GM10847 (cell line): Measurements from ENCODE around the gene FZD10.

Source experiments
- POLR2A ChIP-seq: IDR thresholded peaks from 2 replicates; pipeline ENCODE4 v1.6.1; 2011; ENCODE audit not compliant: insufficient read length; ENCODE audit errors: extremely low read depth

The FZD10 gene

GRCh38 chr12:130178282-130178681 is 16.0 kb downstream of the FZD10 start:
- no peak for TF ChIP-seq POLR2A

GRCh38 chr12:130179191-130179590 is 16.9 kb downstream of the FZD10 start:
- TF ChIP-seq POLR2A: no peak

GRCh38 chr12:130179621-130180020 is 17.4 kb downstream of the FZD10 start:
- no peak for TF ChIP-seq POLR2A

- TF ChIP-seq POLR2A: no peak
These were observed 18.9 kb downstream of the FZD10 start for GRCh38 chr12:130181211-130181610.

DNA sequence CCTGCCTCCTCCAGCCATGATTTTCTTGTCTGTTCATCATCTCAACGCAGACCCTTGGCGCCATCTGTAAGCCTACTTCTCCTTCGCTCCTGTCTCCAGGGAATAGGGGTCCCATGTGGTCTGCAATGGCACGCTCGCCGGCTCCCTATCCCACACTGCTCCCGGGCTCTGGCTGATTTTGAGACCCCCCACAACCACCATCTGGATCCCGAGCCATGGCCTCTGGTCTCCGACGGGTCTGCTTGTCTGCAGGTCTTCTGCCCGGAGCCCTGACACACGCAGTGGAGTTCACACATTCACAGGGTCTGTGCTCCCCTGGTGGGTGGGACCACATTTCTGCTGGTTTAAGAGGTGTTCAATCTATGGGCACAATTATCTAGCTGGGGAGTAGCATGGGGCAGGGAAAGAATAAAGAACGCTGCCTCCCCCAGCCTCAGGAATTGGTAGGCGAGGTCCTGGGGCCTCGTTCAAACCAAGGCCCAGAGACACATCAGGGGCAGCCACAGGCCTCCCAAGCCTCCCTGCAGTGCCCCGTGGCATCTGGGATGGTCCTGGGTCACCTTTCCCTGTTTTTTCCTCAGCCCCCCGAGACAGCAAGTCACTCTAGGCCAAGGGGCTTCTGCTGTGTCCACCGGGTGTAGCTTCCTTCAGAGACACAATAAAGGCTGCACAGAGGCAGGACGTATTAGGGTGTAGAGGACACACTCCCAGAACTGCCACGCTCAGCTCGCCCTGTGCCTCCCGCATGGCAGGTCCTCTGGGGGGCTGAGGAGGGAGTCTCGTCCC is 21.5 kb downstream of the FZD10 start:
- no peak for TF ChIP-seq POLR2A

GRCh38 chr12:130184404-130185090 is 22.3 kb downstream of the FZD10 start:
- TF ChIP-seq POLR2A: no peak

- no peak for TF ChIP-seq POLR2A
These were observed 23.5 kb downstream of the FZD10 start for GRCh38 chr12:130185455-130186391.

- TF ChIP-seq POLR2A: no peak
These were observed 24.5 kb downstream of the FZD10 start for GRCh38 chr12:130186651-130187268.

GRCh38 chr12:130192642-130193345 is 30.5 kb downstream of the FZD10 start:
- no peak for TF ChIP-seq POLR2A

DNA sequence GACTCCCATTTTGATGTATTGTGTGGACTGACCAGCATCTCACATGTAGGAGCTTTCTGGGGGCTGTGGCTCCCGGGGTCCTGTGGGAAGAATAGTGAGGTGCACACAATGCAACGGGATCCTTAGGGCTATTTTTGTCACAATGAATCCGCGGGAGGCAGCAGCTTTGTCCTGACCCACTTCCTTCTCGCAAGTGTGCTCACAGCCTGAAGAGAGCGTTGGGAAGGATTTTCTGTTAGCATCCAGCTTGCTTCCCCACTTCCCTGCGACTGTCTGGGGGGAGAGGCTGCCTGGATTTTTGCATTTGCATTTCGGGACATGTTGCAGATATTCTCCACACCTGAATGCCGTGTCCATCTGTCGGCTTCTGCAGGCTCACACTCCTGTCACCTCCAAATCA is 31.9 kb downstream of the FZD10 start:
- TF ChIP-seq POLR2A: no peak

DNA sequence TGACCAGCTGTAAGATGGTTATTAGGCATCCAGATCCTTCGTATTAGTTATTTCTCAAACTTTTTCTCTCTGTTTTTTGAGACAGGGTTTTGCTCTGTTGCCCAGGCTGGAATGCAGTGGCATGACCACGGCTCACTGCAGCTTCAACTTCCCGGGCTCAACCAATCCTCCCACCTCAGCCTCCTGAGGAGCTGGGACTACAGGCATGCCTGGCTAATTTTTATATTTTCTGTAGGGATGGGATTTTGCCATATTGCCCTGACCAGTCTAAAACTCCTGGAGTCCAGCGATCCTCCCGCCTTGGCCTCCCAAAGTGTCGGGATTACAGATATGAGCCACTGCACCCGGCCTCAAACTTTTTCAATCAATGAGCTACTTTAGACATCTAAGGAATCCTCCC is 33.1 kb downstream of the FZD10 start:
- no peak for TF ChIP-seq POLR2A

DNA sequence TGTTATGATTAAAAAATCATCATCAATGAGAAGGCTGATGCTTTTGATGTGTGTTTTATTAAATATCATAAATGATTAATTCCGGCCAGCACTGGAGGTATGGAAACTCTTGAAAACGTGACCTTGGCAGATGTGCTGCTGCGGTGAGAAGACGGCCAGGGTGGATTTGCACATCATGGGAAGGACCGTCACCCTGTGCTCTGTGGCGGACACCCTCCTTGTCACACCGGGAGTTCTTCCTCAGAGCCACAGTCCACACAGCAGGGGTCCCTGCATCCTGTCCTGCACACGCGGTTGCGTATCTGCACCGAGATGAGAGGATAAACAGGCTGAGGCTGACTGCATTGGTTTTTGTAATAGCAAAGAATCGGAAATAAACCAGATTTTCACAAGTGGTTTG is 33.5 kb downstream of the FZD10 start:
- no peak for TF ChIP-seq POLR2A

GRCh38 chr12:130196827-130197226 is 34.6 kb downstream of the FZD10 start:
- no peak for TF ChIP-seq POLR2A

DNA sequence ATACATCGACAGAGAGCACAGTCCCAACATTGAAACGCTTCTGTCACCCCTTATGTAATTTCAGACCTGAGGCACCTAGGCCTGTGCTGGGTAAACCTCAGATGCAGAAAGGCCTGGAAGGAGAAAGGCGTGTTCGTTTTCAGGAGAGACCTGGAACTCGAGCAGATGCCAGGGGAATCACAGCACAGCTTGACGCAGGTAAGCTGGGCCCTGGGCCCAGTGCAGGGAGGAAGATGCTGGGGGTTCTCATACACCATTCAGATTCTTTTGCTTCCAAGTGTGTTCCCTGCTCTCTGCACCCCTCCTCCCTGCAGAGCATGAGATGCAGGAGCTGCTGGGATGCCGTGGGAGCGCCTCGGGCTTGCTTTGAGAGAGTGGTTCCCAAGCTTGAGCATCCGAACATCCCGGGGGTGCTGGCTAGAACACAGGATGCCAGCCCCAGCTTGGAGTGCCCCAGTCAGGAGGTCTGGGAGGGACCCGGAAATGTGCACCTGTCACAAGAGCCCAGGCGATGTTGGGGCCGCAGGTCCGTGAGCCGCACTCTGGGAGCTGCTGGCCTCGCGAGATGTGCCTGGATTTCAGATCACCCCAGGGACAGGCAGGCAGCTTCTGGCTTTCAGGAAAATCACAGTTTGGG is 35.9 kb downstream of the FZD10 start:
- no peak for TF ChIP-seq POLR2A
